ENCODE measurements around the gene ABCC1.

ABCC1 gene

DNA sequence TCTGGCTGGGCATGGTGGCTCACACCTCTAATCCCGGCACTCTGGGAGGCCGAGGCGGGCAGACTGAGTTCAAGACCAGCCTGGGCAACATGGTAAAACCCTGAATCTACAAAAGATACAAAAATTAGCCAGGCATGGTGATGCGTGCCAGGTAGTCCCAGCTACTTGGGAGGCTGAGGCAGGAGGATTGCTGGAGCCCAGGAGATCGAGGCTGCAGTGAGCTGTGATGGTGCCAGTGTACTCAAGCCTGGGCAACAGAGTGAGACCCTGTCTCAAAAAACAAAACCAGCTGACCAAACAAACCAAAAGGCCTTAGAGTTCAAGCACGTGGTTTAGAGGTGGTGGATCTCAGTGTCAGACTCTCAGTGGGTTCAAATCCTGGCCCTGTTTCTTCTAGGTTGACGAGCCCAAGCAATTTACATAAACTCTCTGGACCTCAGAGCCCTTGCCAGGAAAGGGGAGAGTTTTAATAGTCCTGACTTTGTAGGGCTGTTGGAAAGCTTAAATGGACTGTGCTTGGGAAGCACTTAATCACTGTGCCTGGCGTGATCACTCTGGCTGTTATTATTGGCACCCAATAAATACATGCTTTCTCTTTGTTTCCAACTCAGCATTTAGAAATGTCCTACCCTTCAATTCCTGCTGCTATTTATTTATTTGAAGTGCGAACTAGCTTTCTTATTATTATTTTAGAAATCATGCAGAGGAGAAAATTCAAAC, 44.7 kb downstream of the ABCC1 start:
- TF ChIP-seq CTCF (IDR thresholded peaks at IDR 0.05; ENCODE audit: control insufficient read depth, extremely low read depth, insufficient read depth): no peak
- H3K4me3 ChIP-seq (ENCODE audit: low read depth, low read length): no peak overlapping the region
- DNase-seq (ENCODE audit: low read depth): no peak

DNA sequence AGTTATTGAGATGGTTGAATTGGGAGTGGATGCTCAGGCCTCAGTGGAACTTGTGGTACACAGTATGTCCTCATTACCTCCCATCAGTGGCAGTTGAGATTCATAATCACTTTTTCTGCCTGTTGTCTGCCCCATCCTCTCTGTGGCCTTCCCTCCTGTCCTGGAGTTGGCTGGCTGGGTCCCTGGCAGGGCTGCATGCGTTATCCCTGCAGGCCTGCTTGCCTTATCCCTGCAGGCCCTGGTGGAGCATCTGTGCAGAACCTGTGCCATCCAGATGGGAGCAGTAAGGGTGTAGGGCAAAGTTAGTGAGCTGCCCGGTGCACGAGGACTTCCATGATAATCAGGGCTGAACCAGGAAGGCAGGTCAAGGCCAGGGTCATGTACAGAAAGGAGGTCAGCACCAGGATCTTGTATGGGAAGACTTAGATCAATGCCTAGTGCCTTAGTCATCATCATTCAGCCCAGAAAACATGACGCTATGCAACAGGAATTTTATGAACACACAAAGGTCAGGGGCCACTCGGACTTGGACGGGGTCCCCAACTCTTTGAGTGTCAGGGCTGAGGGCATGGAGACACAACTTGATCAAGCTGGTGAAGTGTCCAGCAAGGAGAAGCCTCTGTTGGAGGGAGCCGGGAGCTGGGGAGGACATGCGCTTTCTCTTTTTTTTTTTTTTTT, 47.2 kb downstream of the ABCC1 start:
- TF ChIP-seq CTCF (IDR thresholded peaks at IDR 0.05; ENCODE audit: control insufficient read depth, extremely low read depth, insufficient read depth): no peak
- no peak overlapping the region for H3K4me3 ChIP-seq (ENCODE audit: low read depth, low read length)
- no peak for DNase-seq (ENCODE audit: low read depth)

GRCh38 chr16:16000685-16001084, 51.3 kb downstream of the ABCC1 start:
- no peak for DNase-seq (ENCODE audit: low read depth)
- no peak overlapping the region for H3K4me3 ChIP-seq (ENCODE audit: low read depth, low read length)
- TF ChIP-seq CTCF (IDR thresholded peaks at IDR 0.05; ENCODE audit: control insufficient read depth, extremely low read depth, insufficient read depth): no peak

GRCh38 chr16:16001596-16002255, 52.3 kb downstream of the ABCC1 start:
- no peak for DNase-seq (ENCODE audit: low read depth)
- no peak overlapping the region for H3K4me3 ChIP-seq (ENCODE audit: low read depth, low read length)
- no peak for TF ChIP-seq CTCF (IDR thresholded peaks at IDR 0.05; ENCODE audit: control insufficient read depth, extremely low read depth, insufficient read depth)

GRCh38 chr16:16003719-16004313, 54.4 kb downstream of the ABCC1 start:
- no peak for DNase-seq (ENCODE audit: low read depth)
- no peak overlapping the region for H3K4me3 ChIP-seq (ENCODE audit: low read depth, low read length)
- TF ChIP-seq CTCF (IDR thresholded peaks at IDR 0.05; ENCODE audit: control insufficient read depth, extremely low read depth, insufficient read depth): no peak

- H3K4me3 ChIP-seq (ENCODE audit: low read depth, low read length): no peak overlapping the region
- no peak for TF ChIP-seq CTCF (IDR thresholded peaks at IDR 0.05; ENCODE audit: control insufficient read depth, extremely low read depth, insufficient read depth)
- no peak for DNase-seq (ENCODE audit: low read depth)
Measured at GRCh38 chr16:16004314-16004749, 54.9 kb downstream of the ABCC1 start.
